Activated naive CD8-positive, alpha-beta T cell treated with anti-CD3 and anti-CD28 coated beads, Interleukin-2, amount 50 U/mL, for 16 hours (primary cell): Measurements from ENCODE around the gene ARL16.
"Not testable (repeated sequence)": the region's sequence is repeated elsewhere in the genome, so short reads cannot be mapped to it uniquely, and the experiment has no call there.

Experiments used
- DNase-seq: peaks from one replicate; pipeline ENCODE4 v3.0.0-alpha.2; 2020; ENCODE audit warnings: low read depth, low spot score

The ARL16 gene

GRCh38 chr17:81695211-81695610 lies 11.6 kb upstream of the ARL16 start:
- DNase-seq = no peak

GRCh38 chr17:81694810-81695209 lies 11.2 kb upstream of the ARL16 start:
- no peak for DNase-seq

- DNase-seq = no peak
These were observed 10.1 kb upstream of the ARL16 start for GRCh38 chr17:81693509-81694210.

- DNase-seq = no peak
These were observed 8.0 kb upstream of the ARL16 start for GRCh38 chr17:81691608-81692007.

- DNase-seq = no peak
These were observed 7.6 kb upstream of the ARL16 start for GRCh38 chr17:81691196-81691595.

GRCh38 chr17:81690549-81690948 lies 7.0 kb upstream of the ARL16 start:
- DNase-seq = no peak

GRCh38 chr17:81690066-81690465 lies 6.5 kb upstream of the ARL16 start:
- DNase-seq = no peak

GRCh38 chr17:81688616-81689015 lies 5.0 kb upstream of the ARL16 start:
- DNase-seq = no peak

GRCh38 chr17:81687770-81688541 lies 4.4 kb upstream of the ARL16 start:
- DNase-seq = no peak

- no peak for DNase-seq
These were observed 3.0 kb upstream of the ARL16 start for GRCh38 chr17:81686614-81687013.

- DNase-seq = no peak
These were observed 1.5 kb upstream of the ARL16 start for GRCh38 chr17:81685108-81685507.

- no peak for DNase-seq
These were observed 880 bp upstream of the ARL16 start for GRCh38 chr17:81684442-81684911.

GRCh38 chr17:81683208-81683583 lies 401 bp downstream of the ARL16 start:
- DNase-seq = no peak

- DNase-seq = no peak
These were observed 911 bp downstream of the ARL16 start for GRCh38 chr17:81682565-81683207.

- no peak for DNase-seq
These were observed 1.9 kb downstream of the ARL16 start for GRCh38 chr17:81681672-81682071.

- no peak for DNase-seq
These were observed 3.4 kb downstream of the ARL16 start for GRCh38 chr17:81680150-81680549.

GRCh38 chr17:81676906-81677305 lies 6.7 kb downstream of the ARL16 start:
- no peak for DNase-seq

GRCh38 chr17:81675515-81676221 lies 7.9 kb downstream of the ARL16 start:
- DNase-seq = not testable (repeated sequence)

GRCh38 chr17:81673561-81674258 lies 9.9 kb downstream of the ARL16 start:
- no peak for DNase-seq

- DNase-seq = no peak
These were observed 10.6 kb downstream of the ARL16 start for GRCh38 chr17:81672954-81673353.

- no peak for DNase-seq
These were observed 11.1 kb downstream of the ARL16 start for GRCh38 chr17:81672504-81672903.
